ENCODE measurements around the gene KRT16.
"Not testable (repeated sequence)": the region's sequence is repeated elsewhere in the genome, so short reads cannot be mapped to it uniquely, and the experiment has no call there.

Gene KRT16

GRCh38 chr17:41629826-41630670 is 17.5 kb upstream of the KRT16 start:
- Histone ChIP-seq H3K36me3 (ENCODE audit: control insufficient read depth, insufficient read depth, low read length) (no peaks in the 10 kb centered on the region), H3K4me1 (ENCODE audit: control insufficient read depth, insufficient read depth, low read length) (peaks cover 31% of the 10 kb centered on the region), H3K9me3 (ENCODE audit: control insufficient read depth, low read length) (no peaks in the 10 kb centered on the region), H3K4me3 (ENCODE audit: low read length) (no peak overlapping the region), H3K27me3 (ENCODE audit: control insufficient read depth, insufficient read depth, low read length) (no peaks in the 10 kb centered on the region), H3K9ac (ENCODE audit: low read length) (no peak overlapping the region)

GRCh38 chr17:41629316-41629715 is 16.7 kb upstream of the KRT16 start:
- no peaks in the 10 kb centered on the region for H3K27me3 ChIP-seq (ENCODE audit: control insufficient read depth, insufficient read depth, low read length)
- H3K9ac ChIP-seq (ENCODE audit: low read length) = no peak overlapping the region
- peaks cover 24% of the 10 kb centered on the region for H3K4me1 ChIP-seq (ENCODE audit: control insufficient read depth, insufficient read depth, low read length)
- no peaks in the 10 kb centered on the region for H3K36me3 ChIP-seq (ENCODE audit: control insufficient read depth, insufficient read depth, low read length)
- no peak overlapping the region for H3K4me3 ChIP-seq (ENCODE audit: low read length)
- no peaks in the 10 kb centered on the region for H3K9me3 ChIP-seq (ENCODE audit: control insufficient read depth, low read length)

GRCh38 chr17:41628621-41629255 is 16.2 kb upstream of the KRT16 start:
- not testable (repeated sequence) for H3K9ac ChIP-seq (ENCODE audit: low read length); H3K27me3 ChIP-seq (ENCODE audit: control insufficient read depth, insufficient read depth, low read length); H3K4me3 ChIP-seq (ENCODE audit: low read length); H3K9me3 ChIP-seq (ENCODE audit: control insufficient read depth, low read length); H3K36me3 ChIP-seq (ENCODE audit: control insufficient read depth, insufficient read depth, low read length)
- peaks cover 24% of the 10 kb centered on the region for H3K4me1 ChIP-seq (ENCODE audit: control insufficient read depth, insufficient read depth, low read length)

- H3K36me3 ChIP-seq (ENCODE audit: control insufficient read depth, insufficient read depth, low read length); H3K9me3 ChIP-seq (ENCODE audit: control insufficient read depth, low read length); H3K4me3 ChIP-seq (ENCODE audit: low read length); H3K27me3 ChIP-seq (ENCODE audit: control insufficient read depth, insufficient read depth, low read length); H3K9ac ChIP-seq (ENCODE audit: low read length): not testable (repeated sequence)
- peaks cover 24% of the 10 kb centered on the region for H3K4me1 ChIP-seq (ENCODE audit: control insufficient read depth, insufficient read depth, low read length)
These were observed 15.5 kb upstream of the KRT16 start for GRCh38 chr17:41628073-41628370.

DNA sequence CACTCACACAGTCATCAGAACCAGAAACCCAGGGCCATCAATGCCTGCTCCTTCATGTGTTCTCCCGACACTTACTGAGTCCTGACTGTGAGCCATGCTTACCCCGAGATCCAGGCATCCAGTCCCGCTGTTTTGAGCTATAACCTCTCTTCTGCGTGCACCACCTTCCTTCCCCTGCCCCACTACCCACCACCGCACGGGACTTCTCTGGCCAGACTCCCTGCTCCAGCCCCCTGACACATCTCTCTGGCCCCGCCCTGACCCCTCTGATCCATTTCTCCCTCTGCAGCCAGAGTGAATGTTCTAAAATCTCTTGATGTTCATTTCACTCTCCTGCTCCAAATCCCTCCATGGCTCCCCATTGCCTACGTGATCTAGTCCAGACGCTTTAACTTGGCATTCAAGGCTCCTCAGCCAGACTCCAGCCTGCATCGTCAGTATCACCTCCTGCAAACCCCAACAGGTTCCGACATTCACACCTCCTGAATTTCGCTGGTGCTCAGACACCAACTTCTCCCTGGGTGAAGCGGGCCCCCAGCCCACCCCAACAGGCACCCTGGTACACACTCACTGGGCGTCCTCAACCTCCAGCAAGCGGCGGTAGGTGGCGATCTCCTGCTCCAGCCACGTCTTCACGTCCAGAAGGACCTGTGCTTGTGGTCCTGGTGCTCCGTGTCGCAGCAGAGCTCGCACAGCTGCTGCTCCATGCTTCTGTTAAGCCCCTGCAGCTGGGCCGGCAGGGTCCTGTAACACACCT is 14.9 kb upstream of the KRT16 start:
- no peak overlapping the region for H3K9ac ChIP-seq (ENCODE audit: low read length)
- peaks cover 24% of the 10 kb centered on the region for H3K4me1 ChIP-seq (ENCODE audit: control insufficient read depth, insufficient read depth, low read length)
- H3K9me3 ChIP-seq (ENCODE audit: control insufficient read depth, low read length) = no peaks in the 10 kb centered on the region
- H3K27me3 ChIP-seq (ENCODE audit: control insufficient read depth, insufficient read depth, low read length) = peaks cover 3% of the 10 kb centered on the region
- no peaks in the 10 kb centered on the region for H3K36me3 ChIP-seq (ENCODE audit: control insufficient read depth, insufficient read depth, low read length)
- H3K4me3 ChIP-seq (ENCODE audit: low read length) = no peak overlapping the region

DNA sequence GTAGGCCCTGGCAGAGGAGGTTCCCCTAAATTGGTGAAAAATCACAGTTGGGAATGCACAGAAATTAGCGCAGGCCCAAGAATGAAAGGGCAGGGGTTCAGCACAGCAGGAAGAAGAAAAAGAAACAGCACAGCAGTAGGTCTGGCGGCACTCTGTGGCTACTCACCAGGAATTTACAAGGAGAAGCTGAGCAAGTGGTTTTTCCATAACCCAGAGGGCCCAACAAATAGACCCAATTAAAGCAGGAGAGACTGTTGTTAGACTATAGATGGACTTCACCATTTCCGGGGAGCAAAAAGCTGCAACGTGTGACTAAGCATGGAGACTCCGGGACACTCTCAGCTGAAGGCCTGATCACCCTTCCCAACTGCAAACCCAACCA is 14.3 kb upstream of the KRT16 start:
- H3K9me3 ChIP-seq (ENCODE audit: control insufficient read depth, low read length); H3K9ac ChIP-seq (ENCODE audit: low read length); H3K4me3 ChIP-seq (ENCODE audit: low read length); H3K36me3 ChIP-seq (ENCODE audit: control insufficient read depth, insufficient read depth, low read length); H3K27me3 ChIP-seq (ENCODE audit: control insufficient read depth, insufficient read depth, low read length): not testable (repeated sequence)
- H3K4me1 ChIP-seq (ENCODE audit: control insufficient read depth, insufficient read depth, low read length) = peaks cover 22% of the 10 kb centered on the region

- H3K4me1 ChIP-seq (ENCODE audit: control insufficient read depth, insufficient read depth, low read length) = peaks cover 15% of the 10 kb centered on the region
- H3K4me3 ChIP-seq (ENCODE audit: low read length); H3K9me3 ChIP-seq (ENCODE audit: control insufficient read depth, low read length); H3K9ac ChIP-seq (ENCODE audit: low read length); H3K36me3 ChIP-seq (ENCODE audit: control insufficient read depth, insufficient read depth, low read length); H3K27me3 ChIP-seq (ENCODE audit: control insufficient read depth, insufficient read depth, low read length): not testable (repeated sequence)
These were observed 13.7 kb upstream of the KRT16 start for GRCh38 chr17:41626028-41626913.

DNA sequence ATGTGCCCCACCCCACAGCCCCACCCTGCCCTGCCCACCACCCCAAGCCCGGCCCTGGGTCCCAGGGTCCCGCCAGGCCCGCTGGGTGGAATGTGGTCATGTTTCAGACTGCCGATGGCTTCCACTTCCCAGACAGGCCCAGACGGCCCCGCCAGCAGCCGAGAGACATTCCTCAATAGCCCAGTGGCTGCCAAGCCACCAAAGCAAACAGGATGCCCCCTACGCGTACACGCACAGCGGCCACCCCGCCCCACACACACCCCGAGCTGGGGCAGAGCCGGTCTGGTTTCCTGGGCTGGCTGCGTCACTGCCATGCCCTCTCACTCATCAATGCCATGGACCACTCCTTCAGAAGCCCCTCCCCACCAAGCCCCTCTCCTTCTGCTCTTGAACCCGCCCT is 13.0 kb upstream of the KRT16 start:
- peaks cover 3% of the 10 kb centered on the region for H3K27me3 ChIP-seq (ENCODE audit: control insufficient read depth, insufficient read depth, low read length)
- H3K4me1 ChIP-seq (ENCODE audit: control insufficient read depth, insufficient read depth, low read length) = peaks cover 10% of the 10 kb centered on the region
- no peak overlapping the region for H3K9ac ChIP-seq (ENCODE audit: low read length)
- no peaks in the 10 kb centered on the region for H3K36me3 ChIP-seq (ENCODE audit: control insufficient read depth, insufficient read depth, low read length)
- H3K9me3 ChIP-seq (ENCODE audit: control insufficient read depth, low read length) = no peaks in the 10 kb centered on the region
- no peak overlapping the region for H3K4me3 ChIP-seq (ENCODE audit: low read length)

GRCh38 chr17:41624208-41625101 is 11.9 kb upstream of the KRT16 start, which contains the start of gene KRT17:
Gene KRT17, minus strand, starts transcription at chr17:41624575. Its CDS starts 66 bp downstream, at chr17:41624509.
- Histone ChIP-seq H3K4me1 (ENCODE audit: control insufficient read depth, insufficient read depth, low read length) (no peaks in the 10 kb centered on the region), H3K9me3 (ENCODE audit: control insufficient read depth, low read length) (no peaks in the 10 kb centered on the region), H3K9ac (ENCODE audit: low read length) (no peak within 1 kb of the TSS), H3K4me3 (ENCODE audit: low read length) (no peak within 1 kb of the TSS), H3K27me3 (ENCODE audit: control insufficient read depth, insufficient read depth, low read length) (peaks cover 3% of the 10 kb centered on the region), H3K36me3 (ENCODE audit: control insufficient read depth, insufficient read depth, low read length) (no peaks in the 10 kb centered on the region)

DNA sequence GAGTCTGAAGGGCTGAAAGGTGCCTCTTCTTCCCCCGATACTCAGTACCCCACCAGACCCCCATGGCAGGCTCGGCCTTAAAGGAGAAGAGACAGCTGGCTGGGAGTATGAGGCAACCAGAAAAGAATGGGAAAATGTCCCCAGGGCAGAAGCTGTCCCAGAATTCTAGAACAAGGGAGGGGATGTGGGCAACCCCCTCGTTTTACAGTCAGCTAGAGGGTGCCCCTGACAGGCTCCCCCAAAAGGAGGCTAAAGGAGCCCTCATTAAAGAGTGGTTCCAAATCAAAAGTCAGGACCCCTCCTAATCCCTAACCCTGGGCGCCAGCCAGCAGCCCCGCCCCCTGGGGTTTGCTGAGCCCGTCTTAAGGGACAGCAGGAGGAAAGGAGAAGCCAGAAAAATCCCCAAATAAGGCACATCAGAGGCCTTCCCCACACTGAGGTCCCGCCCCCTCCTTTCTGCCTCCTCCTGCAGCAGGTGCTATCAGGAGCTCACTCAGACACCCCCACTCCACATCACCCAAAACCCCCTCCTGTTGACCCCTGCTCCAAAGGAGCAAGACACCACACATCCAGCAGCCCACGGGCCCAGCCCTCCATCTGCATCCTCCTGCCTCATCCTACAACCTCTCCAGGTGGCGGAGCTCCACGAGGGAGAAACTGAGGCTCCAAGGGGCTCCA is 10.8 kb upstream of the KRT16 start:
- not testable (repeated sequence) for H3K4me1 ChIP-seq (ENCODE audit: control insufficient read depth, insufficient read depth, low read length); H3K9ac ChIP-seq (ENCODE audit: low read length); H3K9me3 ChIP-seq (ENCODE audit: control insufficient read depth, low read length); H3K27me3 ChIP-seq (ENCODE audit: control insufficient read depth, insufficient read depth, low read length); H3K4me3 ChIP-seq (ENCODE audit: low read length); H3K36me3 ChIP-seq (ENCODE audit: control insufficient read depth, insufficient read depth, low read length)
